Renal cortical epithelial cell (primary cell): ENCODE data around the gene UFD1. TPM values are rescaled to one million over a fixed set of nuclear protein-coding genes. Genes with fewer than 3 reads are reported as not detected.
A peak's percentile ranks its signal among the peaks of the same experiment; 100 is the strongest.
"Not testable (repeated sequence)": the region's sequence is repeated elsewhere in the genome, so short reads cannot be mapped to it uniquely, and the experiment has no call there.

Experiments used
- DNase-seq: peaks from one replicate; pipeline ENCODE4 v3.0.0-alpha.2; 2011; ENCODE audit warnings: low read depth
- total RNA-seq: library from RNA; depleted of rRNA; stranded (reverse); fragments of >200 nt; gene quantifications from 2 replicates; pipeline ENCODE4 v1.2.3, GENCODE V29; 2014

Gene UFD1
- total RNA-seq, 1 donor from 2014 or later = 44.9 TPM

- DNase-seq = no peak
Measured at GRCh38 chr22:19448739-19449421, 30.1 kb downstream of the UFD1 start.

- DNase-seq = peak; percentile 58
Measured at GRCh38 chr22:19448076-19448607, 30.9 kb downstream of the UFD1 start.

GRCh38 chr22:19447330-19448075, 31.5 kb downstream of the UFD1 start, which contains the start of gene C22orf39:
Gene C22orf39 (minus strand): TSS chr22:19447711. CDS start chr22:19447688, 23 bp downstream.
- peak; percentile 89 for DNase-seq

GRCh38 chr22:19446603-19447329, 32.2 kb downstream of the UFD1 start:
- DNase-seq = no peak

GRCh38 chr22:19445279-19445982, 33.6 kb downstream of the UFD1 start:
- DNase-seq = not testable (repeated sequence)

- DNase-seq = no peak
Measured at GRCh38 chr22:19443544-19444211, 35.3 kb downstream of the UFD1 start.

GRCh38 chr22:19442166-19442565, 36.8 kb downstream of the UFD1 start:
- DNase-seq = no peak

- DNase-seq = no peak
Measured at GRCh38 chr22:19440411-19441195, 38.4 kb downstream of the UFD1 start.

- no peak for DNase-seq
Measured at GRCh38 chr22:19438298-19438697, 40.7 kb downstream of the UFD1 start.

- DNase-seq = not testable (repeated sequence)
Measured at GRCh38 chr22:19436444-19437161, 42.4 kb downstream of the UFD1 start.

GRCh38 chr22:19434829-19435580, 44.0 kb downstream of the UFD1 start:
- DNase-seq = no peak

- peak; percentile 45 for DNase-seq
Measured at GRCh38 chr22:19434401-19434800, 44.6 kb downstream of the UFD1 start.

GRCh38 chr22:19432133-19432851, 46.7 kb downstream of the UFD1 start, which contains the start of gene MRPL40:
Gene MRPL40 (plus strand): TSS chr22:19432545. CDS start chr22:19432555, 10 bp downstream.
- DNase-seq = peak; percentile 69

GRCh38 chr22:19431649-19432132, 47.3 kb downstream of the UFD1 start, which contains the start of gene HIRA:
Gene HIRA (minus strand): TSS chr22:19431733. CDS start chr22:19431476, 257 bp downstream.
- peak; percentile 69 for DNase-seq

GRCh38 chr22:19430890-19431541, 48.0 kb downstream of the UFD1 start:
- no peak for DNase-seq

- DNase-seq = peak; percentile 39
Measured at GRCh38 chr22:19429950-19430889, 48.8 kb downstream of the UFD1 start.
